Ovary (tissue), 9 donors: Measurements from ENCODE around the gene CCDC148. TPM values are rescaled to one million over a fixed set of nuclear protein-coding genes. Genes with fewer than 3 reads are reported as not detected.

Experiments
- DNase-seq, 5 donors: peaks; one replicate each; pipeline ENCODE4 v3.0.0-alpha.2; 2019 to 2020
- H3K27ac ChIP-seq, 2 donors: fragments of 200-600 bp; one replicate each; pipeline versions ENCODE4 v1.5.1 to v1.8.0; 2019 to 2022
- H3K27me3 ChIP-seq: fragments of 200-600 bp; one replicate; pipeline ENCODE4 v1.8.0; 2022
- H3K36me3 ChIP-seq: fragments of 200-600 bp; sonication (generic); one replicate; pipeline ENCODE4 v1.5.1; 2019
- H3K4me1 ChIP-seq: one replicate; pipeline ENCODE4 v1.8.1; 2013; ENCODE audit warnings: mild to moderate bottlenecking, moderate library complexity; ENCODE audit not compliant: insufficient read depth
- H3K4me3 ChIP-seq: fragments of 200-600 bp; sonication (generic); one replicate; pipeline ENCODE4 v1.5.1; 2017
- H3K9me3 ChIP-seq, 2 donors: fragments of 200-600 bp in 1 of 2; sonication (generic) in 1 of 2; one replicate each; pipeline versions ENCODE4 v1.5.1 to v1.8.1; 2013 to 2019; ENCODE audit warnings: mild to moderate bottlenecking in 1 of 2, moderate library complexity in 1 of 2
- EP300 ChIP-seq: sonication (generic); formaldehyde crosslinking; IDR thresholded peaks from one replicate; pipeline ENCODE4 v1.6.1; 2017; ENCODE audit warnings: antibody characterized with exemption
- POLR2A ChIP-seq: fragments of 450-650 bp; IDR thresholded peaks from one replicate; pipeline ENCODE4 v1.6.1; 2017; ENCODE audit warnings: antibody characterized with exemption, mild to moderate bottlenecking, moderate library complexity
- WGBS, 3 donors: extraction: QIAGEN DNeasy Blood & Tissue Kit in 1 of 3; methylation state at CpG; one replicate each; pipeline versions ENCODE4 v1.1.5 to v1.1.7; 2013 to 2017; 5-methylcytosine and 5-hydroxymethylcytosine counted together
- intact Hi-C, 4 donors: fragments of 100-400 bp; cut with DNase I; formaldehyde crosslinking; loops; one replicate each; pipeline versions ENCODE4 v1.11.0 to v1.15.1; 2022 to 2023
- polyA plus RNA-seq, 2 donors: library from polyadenylated mRNA; stranded (reverse); fragments of 200-250 nt in 1 of 2; fragments of 350-450 nt in 1 of 2; fragmentation: Illumina TruSeq in 1 of 2; extraction: RNeasy Lipid Tissue Mini Kit (QIAGEN cat#74804) in 1 of 2; gene quantifications; one replicate each; pipeline ENCODE4 v1.2.3, GENCODE V29; 2013 to 2014
- total RNA-seq, 7 donors: library from RNA; depleted of rRNA in 2 of 7; stranded (reverse); fragments of >200 nt in 2 of 7; fragmentation: NEBNext Ultra II Directional in 3 of 7; extraction: Animal tissue kit (Norgen Biotek cat#: 25700) in 3 of 7; gene quantifications; one replicate each; pipeline versions ENCODE4 v1.1.0 to v1.2.4, GENCODE V29; 2016 to 2023
- TF ChIP-seq, protein P1 (sequence below), 3 donors: fragments of 450-650 bp in 2 of 3; fragments of 200-600 bp in 1 of 3; IDR thresholded peaks; one replicate each; pipeline versions ENCODE4 v1.5.1 to v1.8.0; 2016 to 2022; ENCODE audit warnings: antibody characterized with exemption in 3 of 3, mild to moderate bottlenecking in 1 of 3
- donor health status: DM: no; HTN: no; CAD: no; lungs with moderate emphysema.
- donor health status: DM: no; HTN: no; CAD: no.
- donor health status: Bipolar disorder and iron deficiency.
- donor health status: DM: yes; HTN: yes; CAD: no.
- donor health status: DM: no; HTN: no; CAD: no.
- donor health status: DM: yes; HTN: yes; CAD: no.

The CCDC148 gene
- total and polyA plus RNA-seq, 9 donors: 0.80 to 6.6 (median 3.5) TPM

- H3K27me3 ChIP-seq: no peaks in the 10 kb centered on the region
- no peak overlapping the region for H3K27ac ChIP-seq
- H3K4me3 ChIP-seq: no peak overlapping the region
- no peaks in the 10 kb centered on the region for H3K36me3 ChIP-seq
- TF ChIP-seq POLR2A (no peak), EP300 (no peak)
- TF ChIP-seq, protein P1, sequence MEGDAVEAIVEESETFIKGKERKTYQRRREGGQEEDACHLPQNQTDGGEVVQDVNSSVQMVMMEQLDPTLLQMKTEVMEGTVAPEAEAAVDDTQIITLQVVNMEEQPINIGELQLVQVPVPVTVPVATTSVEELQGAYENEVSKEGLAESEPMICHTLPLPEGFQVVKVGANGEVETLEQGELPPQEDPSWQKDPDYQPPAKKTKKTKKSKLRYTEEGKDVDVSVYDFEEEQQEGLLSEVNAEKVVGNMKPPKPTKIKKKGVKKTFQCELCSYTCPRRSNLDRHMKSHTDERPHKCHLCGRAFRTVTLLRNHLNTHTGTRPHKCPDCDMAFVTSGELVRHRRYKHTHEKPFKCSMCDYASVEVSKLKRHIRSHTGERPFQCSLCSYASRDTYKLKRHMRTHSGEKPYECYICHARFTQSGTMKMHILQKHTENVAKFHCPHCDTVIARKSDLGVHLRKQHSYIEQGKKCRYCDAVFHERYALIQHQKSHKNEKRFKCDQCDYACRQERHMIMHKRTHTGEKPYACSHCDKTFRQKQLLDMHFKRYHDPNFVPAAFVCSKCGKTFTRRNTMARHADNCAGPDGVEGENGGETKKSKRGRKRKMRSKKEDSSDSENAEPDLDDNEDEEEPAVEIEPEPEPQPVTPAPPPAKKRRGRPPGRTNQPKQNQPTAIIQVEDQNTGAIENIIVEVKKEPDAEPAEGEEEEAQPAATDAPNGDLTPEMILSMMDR (IDR thresholded peaks at IDR 0.05): no peak
- H3K4me1 ChIP-seq: no peaks in the 10 kb centered on the region
- no peak for DNase-seq
- intact Hi-C loops: no loop called here
- 56 to 88% (median 58%) methylated on average over 1 of the region's 1 CpG for WGBS, 3 donors
- no peaks in the 10 kb centered on the region for H3K9me3 ChIP-seq
Measured at GRCh38 chr2:158388159-158388558, 68.4 kb downstream of the CCDC148 start.

DNA sequence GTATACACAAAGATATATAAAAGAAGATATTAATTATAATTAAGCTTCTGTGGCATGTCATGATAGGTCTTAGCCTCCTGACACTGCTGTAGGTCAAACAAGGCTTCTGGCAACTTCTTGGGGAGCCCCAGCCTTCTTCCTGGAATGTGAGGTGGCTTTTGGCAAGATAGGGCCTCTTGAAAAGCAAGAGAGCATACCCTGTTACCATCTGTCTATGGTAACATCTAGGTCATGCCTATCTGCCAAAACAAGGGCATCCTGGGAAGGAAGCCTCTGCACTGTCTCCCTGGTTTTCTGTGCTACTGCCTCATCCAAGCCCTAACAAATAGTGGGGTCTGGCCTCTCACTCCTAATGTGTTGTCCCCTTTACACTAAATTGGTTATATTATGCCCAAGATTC is 70.9 kb downstream of the CCDC148 start:
- no peak for DNase-seq
- intact Hi-C loops: no loop called here
- Histone ChIP-seq H3K4me1 (no peaks in the 10 kb centered on the region), H3K36me3 (no peaks in the 10 kb centered on the region), H3K4me3 (no peak overlapping the region), H3K27ac (no peak overlapping the region), H3K27me3 (no peaks in the 10 kb centered on the region), H3K9me3 (no peaks in the 10 kb centered on the region)
- TF ChIP-seq POLR2A: no peak
- TF ChIP-seq, protein P1 (IDR thresholded peaks at IDR 0.05): no peak
- no peak for TF ChIP-seq EP300

GRCh38 chr2:158381978-158382377 is 74.6 kb downstream of the CCDC148 start:
- Histone ChIP-seq H3K27me3 (no peaks in the 10 kb centered on the region), H3K27ac (no peak overlapping the region), H3K4me1 (no peaks in the 10 kb centered on the region), H3K36me3 (no peaks in the 10 kb centered on the region), H3K4me3 (no peak overlapping the region), H3K9me3 (no peaks in the 10 kb centered on the region)
- no peak for DNase-seq
- TF ChIP-seq, protein P1 (IDR thresholded peaks at IDR 0.05): no peak
- intact Hi-C loops: no loop called here
- 97 to 99% (median 98%) methylated on average over 3 of the region's 3 CpGs for WGBS, 3 donors

- DNase-seq: no peak
- H3K36me3 ChIP-seq: no peaks in the 10 kb centered on the region
- no peak overlapping the region for H3K27ac ChIP-seq
- intact Hi-C loops: no loop called here
- 95 to 99% (median 96%) methylated on average over 3 of the region's 3 CpGs for WGBS, 3 donors
- no peak overlapping the region for H3K4me3 ChIP-seq
- no peaks in the 10 kb centered on the region for H3K9me3 ChIP-seq
- H3K4me1 ChIP-seq: no peaks in the 10 kb centered on the region
- no peaks in the 10 kb centered on the region for H3K27me3 ChIP-seq
- TF ChIP-seq, protein P1 (IDR thresholded peaks at IDR 0.05): no peak
- TF ChIP-seq POLR2A: no peak
- TF ChIP-seq EP300: no peak
Measured at GRCh38 chr2:158381205-158381604, 75.3 kb downstream of the CCDC148 start.

GRCh38 chr2:158380746-158381145 is 75.8 kb downstream of the CCDC148 start:
- no peaks in the 10 kb centered on the region for H3K36me3 ChIP-seq
- no peaks in the 10 kb centered on the region for H3K9me3 ChIP-seq
- TF ChIP-seq, protein P1 (IDR thresholded peaks at IDR 0.05): no peak
- no peak for TF ChIP-seq EP300
- TF ChIP-seq POLR2A: no peak
- DNase-seq: no peak
- no peak overlapping the region for H3K27ac ChIP-seq
- H3K27me3 ChIP-seq: no peaks in the 10 kb centered on the region
- intact Hi-C loops: no loop called here
- H3K4me1 ChIP-seq: no peaks in the 10 kb centered on the region
- H3K4me3 ChIP-seq: no peak overlapping the region
